GM12878 (cell line): ENCODE results near the gene SMPD1. TPM values are rescaled to one million over a fixed set of nuclear protein-coding genes. Genes with fewer than 3 reads are reported as not detected.

Source experiments
- ASH2L ChIP-seq: fragments of 300-600, 200-600 bp; sonication (generic); IDR thresholded peaks from 2 replicates; pipeline ENCODE4 v1.6.1; 2017; ENCODE audit warnings: low read depth, mild to moderate bottlenecking, borderline replicate concordance
- CHD2 ChIP-seq: IDR thresholded peaks from 2 replicates; pipeline ENCODE4 v1.6.1; 2011; ENCODE audit warnings: low read depth, low read length, improper control_type of control experiment, borderline replicate concordance
- HDGF ChIP-seq: fragments of 450-650 bp; IDR thresholded peaks from 2 replicates; pipeline ENCODE4 v1.6.1; 2016; ENCODE audit warnings: antibody characterized with exemption
- MTA2 ChIP-seq: fragments of 450-650 bp; IDR thresholded peaks from 2 replicates; pipeline ENCODE4 v1.6.1; 2016; ENCODE audit warnings: low read depth, mild to moderate bottlenecking, moderate library complexity
- RELA ChIP-seq: fragments of 450-650 bp; IDR thresholded peaks from 2 replicates; pipeline ENCODE4 v1.8.0; 2014; ENCODE audit warnings: borderline replicate concordance; ENCODE audit not compliant: partially characterized antibody
- SMARCA5 ChIP-seq: fragments of 450-650 bp; IDR thresholded peaks from 2 replicates; pipeline ENCODE4 v1.6.1; 2017; ENCODE audit warnings: mild to moderate bottlenecking
- TCF3 ChIP-seq: IDR thresholded peaks from 2 replicates; pipeline ENCODE4 v1.6.1; 2012; ENCODE audit warnings: low read depth, mild to moderate bottlenecking, low read length, borderline replicate concordance; ENCODE audit not compliant: insufficient read depth
- ZNF687 ChIP-seq: fragments of 450-650 bp; IDR thresholded peaks from 2 replicates; pipeline ENCODE4 v1.6.1; 2017; ENCODE audit warnings: mild to moderate bottlenecking, moderate library complexity
- polyA plus RNA-seq, 11 experiments: library from polyadenylated mRNA; depleted of rRNA in 4 of 11; unstranded in 6 of 11; stranded (reverse) in 5 of 11; fragments of >200 nt; fragmentation: Nextera tagmentation in 4 of 11; fragmentation: Illumina TruSeq in 1 of 11; extraction: Ambion mirVana in 4 of 11; extraction: Trizol in 1 of 11; gene quantifications; 1 replicate in 1 of 11; 2 replicates in 10 of 11; pipeline versions ENCODE4 v1.2.1 to v1.2.3, GENCODE V29; 2011 to 2016; ENCODE audit warnings: inconsistent platforms in 2 of 11, missing spikeins in 2 of 11, low read depth in 1 of 11
- total RNA-seq, 4 experiments: library from RNA; depleted of rRNA in 3 of 4; stranded (reverse); fragments of >200 nt in 3 of 4; fragmentation: Illumina TruSeq in 1 of 4; extraction: Trizol in 1 of 4; gene quantifications; 2 replicates each; pipeline versions ENCODE4 v1.2.1 to v1.2.3, GENCODE V29; 2013 to 2021

The SMPD1 gene
- total and polyA plus RNA-seq, 10 of the 15 experiments (the other 5 are each of a cell fraction or from before 2014, with no cell fraction given), result 1.4 to 13.7 (median 6.2) TPM

GRCh38 chr11:6418557-6419008, 28.3 kb downstream of the SMPD1 start (continued):
- TF ChIP-seq ZNF687, result no peak
- TF ChIP-seq MTA2, result no peak
- no peak for TF ChIP-seq ASH2L
- TF ChIP-seq HDGF, result no peak
- no peak for TF ChIP-seq TCF3
- no peak for TF ChIP-seq CHD2
- TF ChIP-seq RELA, result no peak
- TF ChIP-seq SMARCA5, result no peak
